GM21619 (cell line): Measurements from ENCODE around the gene SMCO2.

Experiments
- ATAC-seq: cut with Tn5 transposase; IDR thresholded peaks from one replicate; pipeline ENCODE4 v1.9.1; 2021; ENCODE audit not compliant: unreplicated experiment

The SMCO2 gene

DNA sequence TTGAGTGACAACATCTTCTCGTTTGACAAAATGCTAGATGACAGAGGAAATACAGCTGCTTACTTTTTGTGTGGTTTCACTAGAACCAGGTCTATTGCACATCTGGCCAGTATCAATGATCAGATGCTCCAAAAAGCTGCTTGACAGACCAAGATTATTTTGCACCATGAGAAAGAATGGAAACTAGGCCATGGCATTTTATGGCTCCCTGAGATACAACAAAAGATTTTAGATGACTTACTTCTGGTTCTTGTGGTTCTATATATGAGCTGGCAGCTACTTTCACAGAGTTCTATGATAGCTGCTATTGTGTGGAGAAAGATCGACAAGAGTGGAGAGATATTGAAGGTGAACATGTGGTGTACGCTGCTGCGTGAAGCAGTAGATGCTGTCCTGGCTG lies 51.6 kb downstream of the SMCO2 start:
- ATAC-seq = peak; percentile 89

DNA sequence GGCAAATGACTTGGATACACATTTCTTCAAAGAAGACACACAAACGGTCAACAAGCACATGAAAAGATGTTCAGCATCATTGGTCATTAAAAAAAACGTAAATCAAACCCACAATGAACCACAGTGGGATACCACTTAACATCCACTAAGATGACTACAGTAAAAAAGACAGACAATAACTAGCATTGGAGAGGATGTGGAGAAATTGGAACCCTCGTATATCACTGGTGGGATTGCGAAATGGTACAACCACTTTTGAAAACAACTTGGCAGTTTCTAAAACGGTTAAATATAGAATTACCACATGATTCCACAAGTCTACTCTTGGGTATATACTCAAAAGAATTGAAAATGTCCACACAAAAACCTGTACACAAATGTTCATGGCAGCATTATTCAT lies 52.2 kb downstream of the SMCO2 start:
- no peak for ATAC-seq

DNA sequence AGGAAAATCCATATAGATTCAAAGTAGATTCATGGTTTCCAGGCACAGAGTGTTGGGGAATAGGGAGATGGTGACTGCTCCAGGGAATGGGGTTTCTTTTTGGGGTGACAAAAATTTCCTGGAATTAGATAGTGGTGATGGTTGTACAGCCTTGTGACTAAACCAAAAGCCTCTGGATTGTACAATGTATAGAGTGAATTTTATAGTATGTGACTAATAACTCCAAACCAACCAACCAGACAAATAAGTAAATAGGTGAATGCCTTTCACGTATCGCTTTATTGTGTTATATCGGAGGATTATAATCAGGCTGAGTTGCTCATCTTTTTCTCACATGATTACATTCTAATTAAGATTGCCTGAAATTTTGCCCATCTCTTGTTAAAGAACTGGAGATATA lies 52.8 kb downstream of the SMCO2 start:
- ATAC-seq = no peak

DNA sequence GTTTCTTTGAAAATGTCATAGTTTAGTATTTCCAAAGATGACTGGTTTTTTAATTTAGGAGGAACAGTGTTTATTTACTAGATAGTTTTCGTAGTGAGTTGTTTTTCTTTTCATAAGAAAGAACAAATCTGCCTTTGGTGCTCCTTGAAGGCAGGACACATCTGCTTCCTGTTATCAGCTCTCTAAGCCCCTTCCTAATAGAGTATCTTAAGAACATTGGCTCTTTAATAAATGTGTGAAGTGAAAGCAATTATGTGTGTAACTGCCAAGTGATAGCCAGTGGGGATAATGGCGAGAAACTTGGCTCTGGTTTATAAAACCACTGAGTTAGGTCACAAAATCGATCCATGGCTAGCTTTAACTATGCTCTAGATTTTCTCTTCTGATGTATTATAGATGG lies 54.0 kb downstream of the SMCO2 start:
- no peak for ATAC-seq

DNA sequence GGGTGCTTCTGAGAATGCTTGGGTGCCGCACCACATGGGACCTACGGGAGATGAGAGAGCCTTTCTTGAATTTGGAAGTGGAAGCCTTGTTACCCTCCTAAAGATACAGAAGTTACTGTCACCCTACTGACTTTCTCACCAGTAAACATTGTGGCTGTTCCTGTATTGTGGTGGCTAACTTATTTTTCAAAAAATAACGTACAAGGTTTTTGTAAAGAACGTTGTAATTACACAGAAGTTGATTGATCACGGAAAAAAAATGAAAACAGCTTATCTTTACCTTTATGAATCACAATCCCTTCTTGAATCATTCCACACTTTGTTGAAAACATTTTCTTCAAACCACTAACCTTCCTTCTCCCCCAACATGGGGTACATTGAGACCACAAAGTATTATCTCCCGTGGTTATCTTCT lies 55.5 kb downstream of the SMCO2 start:
- ATAC-seq = no peak

DNA sequence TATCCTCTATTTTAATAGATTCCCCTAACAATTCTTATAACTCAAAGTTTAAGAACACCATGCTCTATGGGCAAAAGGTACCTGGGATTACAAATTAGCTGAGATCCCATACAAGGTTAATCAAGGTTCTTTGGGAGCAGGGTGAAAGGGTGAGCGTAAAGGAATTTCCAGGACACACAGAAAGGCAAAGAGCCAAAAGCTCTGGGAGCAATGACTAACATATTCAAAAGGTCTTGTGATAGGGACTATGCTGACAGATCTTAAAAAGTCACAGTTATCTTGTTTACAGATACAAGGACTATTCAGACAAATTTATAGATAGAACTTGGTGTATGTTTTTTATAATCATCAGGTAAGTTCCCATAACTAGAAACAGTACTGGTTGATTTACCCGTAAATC lies 58.0 kb downstream of the SMCO2 start:
- no peak for ATAC-seq

DNA sequence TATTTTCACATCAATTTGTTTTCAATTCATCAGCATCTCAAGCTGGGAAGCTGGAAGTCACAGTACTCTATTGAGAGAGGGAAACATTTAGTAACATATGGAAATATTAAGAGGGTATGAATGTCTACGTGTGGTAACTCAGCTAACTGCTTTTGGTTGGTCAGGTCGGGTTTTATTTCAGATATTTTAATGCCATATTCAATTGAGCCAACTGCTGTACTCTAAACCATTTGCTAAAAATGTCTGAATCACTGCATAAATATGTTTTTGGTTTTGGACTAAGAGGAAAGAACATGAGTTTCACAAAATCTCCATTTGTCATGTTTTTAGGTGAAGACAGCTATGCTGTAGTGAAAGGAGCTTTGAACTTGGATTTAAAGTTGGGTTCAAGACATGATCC lies 58.6 kb downstream of the SMCO2 start:
- no peak for ATAC-seq

DNA sequence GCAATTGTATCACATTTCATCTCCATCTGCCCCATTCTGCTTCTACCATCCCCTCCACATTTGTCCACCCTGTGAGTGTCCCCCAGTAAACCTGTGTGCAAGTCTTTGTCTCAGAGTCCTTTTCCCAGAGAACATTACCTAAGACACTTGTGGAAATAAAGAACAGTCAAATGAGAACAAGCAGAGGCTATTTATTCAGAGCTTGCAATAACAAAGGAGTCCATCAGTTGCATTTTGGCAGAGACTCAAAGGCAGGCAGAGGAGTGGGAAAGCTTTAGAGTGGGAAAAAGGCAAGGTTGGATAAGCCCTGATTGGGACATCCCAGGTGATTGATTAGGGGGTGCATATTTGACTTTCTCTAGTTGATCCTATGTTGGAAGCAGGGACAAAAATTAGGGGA lies 59.2 kb downstream of the SMCO2 start:
- ATAC-seq = no peak

DNA sequence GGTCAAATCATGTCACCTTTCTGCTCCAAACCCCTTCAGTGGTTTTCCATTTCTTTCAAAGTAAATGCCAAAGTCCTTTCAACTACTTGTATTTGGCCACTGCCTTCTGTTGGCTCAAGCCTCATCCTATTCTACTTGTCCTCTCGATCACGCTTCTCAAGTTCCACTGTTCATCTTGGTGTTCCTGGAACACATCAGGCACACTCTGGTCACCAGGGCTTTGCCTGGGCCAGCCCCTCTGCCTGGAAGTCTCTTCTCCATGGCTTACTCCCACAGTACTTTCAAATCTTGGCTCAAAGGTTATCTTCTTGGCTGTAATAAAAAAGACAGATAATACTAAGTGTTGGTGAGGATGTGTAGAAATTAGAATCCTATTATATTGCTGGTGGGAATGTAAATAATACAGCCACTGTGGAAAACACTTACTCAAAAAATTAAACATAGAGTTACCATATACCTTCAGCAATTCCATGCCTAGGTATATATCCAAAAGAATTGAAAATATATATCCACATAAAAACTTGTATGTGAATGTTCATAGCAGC lies 60.2 kb downstream of the SMCO2 start:
- no peak for ATAC-seq

DNA sequence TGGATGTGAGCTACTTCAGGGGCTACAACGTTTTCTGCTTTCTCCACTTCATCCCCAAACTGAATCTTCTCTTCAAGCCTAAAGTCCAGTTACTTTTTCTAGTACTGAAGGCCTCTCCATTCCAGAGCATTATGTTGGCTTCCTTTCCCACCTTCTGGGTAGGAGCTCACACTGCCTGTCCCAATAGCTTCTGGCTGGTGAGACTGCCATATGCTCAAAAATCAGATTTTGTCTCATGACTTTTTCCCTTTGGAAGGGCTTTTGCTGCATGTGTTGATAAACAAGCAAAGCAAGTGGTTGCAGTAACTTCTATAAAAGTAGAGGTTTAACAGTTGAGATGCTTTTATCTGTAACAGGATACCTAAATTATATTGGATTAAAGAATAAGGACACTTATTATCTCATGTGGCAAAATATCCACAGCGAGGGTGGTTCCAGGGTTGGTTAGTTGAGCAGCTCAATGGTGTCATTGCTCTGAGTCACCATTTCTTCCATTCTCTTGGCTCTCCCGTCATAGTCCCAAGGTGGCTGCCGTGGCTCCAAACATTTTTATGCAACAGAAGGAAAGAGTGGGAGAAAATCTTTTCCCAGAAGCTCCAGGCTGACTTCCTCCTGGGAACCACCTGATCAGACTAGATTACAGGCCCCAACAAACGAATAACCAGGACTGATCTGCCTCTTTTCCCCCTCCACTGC lies 62.3 kb downstream of the SMCO2 start:
- ATAC-seq = no peak

DNA sequence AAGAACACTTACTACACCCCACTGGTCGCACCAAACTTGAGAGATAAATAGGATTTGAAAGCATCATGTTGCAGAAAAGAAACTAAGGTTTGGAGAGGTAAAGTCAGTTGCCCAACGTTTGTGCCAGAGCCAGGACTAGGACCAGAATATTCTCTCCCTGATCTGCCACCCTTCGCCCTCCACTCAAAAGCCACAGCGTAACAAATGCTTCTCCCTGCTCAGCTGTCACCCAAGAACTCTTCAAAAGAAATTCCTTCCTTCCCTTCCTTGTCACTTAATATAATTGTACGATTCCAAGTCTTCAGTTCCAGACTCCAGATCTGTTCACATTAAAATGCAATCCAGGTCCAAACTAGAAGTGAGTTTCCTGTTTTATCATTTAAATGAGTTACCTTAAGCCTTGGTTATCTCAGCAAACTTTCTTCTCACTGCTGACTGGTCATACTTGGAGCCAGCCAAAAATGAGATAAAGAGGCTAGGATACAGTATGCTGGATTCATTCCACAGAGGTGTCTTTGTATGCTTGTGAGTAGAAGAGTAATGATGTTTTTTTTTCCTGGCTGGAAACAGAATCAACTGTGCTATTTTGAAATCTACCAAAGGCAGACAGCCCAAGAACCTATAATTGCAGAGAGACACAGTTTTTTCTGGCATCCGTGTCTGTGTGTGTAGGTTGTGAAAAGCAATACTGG lies 64.6 kb downstream of the SMCO2 start:
- no peak for ATAC-seq

DNA sequence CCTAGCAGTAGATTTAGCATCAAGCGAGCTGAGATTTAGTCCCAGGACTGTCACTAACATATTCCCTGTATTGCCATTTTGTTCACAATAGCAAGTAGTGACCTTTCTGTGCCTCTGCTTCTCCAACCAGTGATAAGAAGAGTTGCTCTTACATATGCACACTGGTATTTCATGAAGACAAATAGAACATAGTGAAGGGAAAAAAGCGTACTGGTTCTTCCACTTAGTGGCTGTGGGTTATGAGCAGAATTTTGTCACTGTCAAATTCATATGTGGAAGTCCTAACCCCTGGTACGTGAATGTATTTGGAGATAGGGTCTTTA lies 65.1 kb downstream of the SMCO2 start:
- ATAC-seq = no peak

DNA sequence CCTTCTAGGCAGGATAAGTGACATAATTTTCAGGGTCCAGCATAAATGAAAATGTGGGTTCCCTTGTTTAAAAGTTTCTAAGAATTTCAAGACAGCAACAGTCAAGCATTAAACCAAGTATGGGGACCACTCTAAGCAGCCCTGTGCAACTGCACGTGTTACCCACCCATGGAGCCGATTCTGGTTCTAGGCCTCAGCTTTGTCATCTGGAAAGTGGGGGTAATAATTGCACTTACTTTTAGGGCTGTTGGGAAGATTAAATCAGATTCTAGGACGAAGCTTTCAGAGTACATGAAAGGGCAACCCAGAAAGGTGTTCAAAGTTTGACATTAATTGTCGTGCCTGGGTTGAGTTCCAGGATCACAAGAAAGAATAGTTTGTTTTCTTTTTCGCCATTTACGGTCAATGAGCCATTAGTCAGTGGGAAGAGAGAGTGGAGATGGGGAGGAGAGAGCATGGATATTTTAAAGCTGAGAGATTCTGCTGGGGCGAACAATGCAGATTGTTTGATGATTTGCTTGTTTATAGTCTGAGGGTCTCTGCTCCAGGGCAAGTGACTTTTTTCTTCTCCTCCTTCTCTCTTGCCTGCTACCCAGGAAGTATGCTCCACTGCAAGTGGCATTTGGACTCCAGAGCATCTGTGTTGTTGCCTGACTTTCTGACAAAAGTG lies 66.8 kb downstream of the SMCO2 start:
- ATAC-seq = no peak

DNA sequence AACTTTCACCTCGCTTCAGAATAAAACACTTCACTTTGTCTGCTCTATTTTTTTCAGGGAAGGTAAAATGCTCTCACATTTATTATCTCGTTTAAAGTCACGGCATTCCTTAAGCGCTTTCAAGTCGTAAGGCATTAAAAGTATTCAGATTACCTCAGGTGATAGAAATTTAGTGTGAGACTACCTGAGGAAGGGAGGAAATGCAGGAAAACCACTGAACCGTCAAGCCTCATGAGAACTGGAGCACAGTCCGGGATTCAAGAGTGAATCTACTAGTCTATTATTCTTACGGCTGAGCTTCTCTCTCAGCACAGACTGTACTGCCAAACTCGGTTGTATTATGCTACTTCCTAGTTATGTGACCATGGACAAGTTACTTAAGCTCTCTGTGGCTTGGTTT lies 69.1 kb downstream of the SMCO2 start:
- ATAC-seq = no peak

DNA sequence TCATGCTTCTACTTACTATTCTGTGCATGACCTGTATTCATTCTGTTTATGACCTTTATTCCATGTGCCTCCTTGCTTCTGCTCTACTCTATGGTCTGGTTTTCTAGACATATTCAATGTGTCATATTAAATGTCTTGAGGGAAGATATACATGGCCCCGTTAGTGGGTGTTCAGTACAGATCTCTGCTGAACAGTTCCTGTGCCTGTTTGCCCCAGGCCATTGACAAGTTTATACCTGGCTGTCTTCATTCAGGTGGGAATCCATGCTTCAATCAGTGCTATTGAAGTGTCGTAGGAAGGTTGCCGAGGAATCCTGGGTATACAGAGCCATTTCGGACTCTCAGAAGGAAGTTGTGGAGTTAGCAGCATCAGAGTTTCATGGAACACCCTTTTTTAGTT lies 70.1 kb downstream of the SMCO2 start:
- no peak for ATAC-seq

DNA sequence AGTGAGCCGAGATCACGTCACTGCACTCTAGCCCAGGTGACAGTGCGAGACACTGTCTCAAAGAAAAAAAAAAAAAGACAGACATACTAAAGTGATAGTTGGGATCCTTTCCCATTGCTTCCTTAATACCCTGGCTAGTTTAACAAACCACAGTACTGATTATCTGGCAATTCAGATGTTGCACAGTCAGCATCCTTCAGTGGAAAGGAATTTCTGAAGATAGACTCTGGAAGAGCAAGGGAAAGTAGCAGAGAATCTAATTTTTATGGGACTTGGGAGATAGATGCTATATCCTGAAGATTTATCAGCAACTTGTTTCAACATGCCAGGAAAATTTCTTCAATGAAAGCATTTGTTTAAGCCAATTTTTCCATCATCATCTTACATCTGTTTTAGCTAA lies 71.0 kb downstream of the SMCO2 start:
- ATAC-seq = no peak

DNA sequence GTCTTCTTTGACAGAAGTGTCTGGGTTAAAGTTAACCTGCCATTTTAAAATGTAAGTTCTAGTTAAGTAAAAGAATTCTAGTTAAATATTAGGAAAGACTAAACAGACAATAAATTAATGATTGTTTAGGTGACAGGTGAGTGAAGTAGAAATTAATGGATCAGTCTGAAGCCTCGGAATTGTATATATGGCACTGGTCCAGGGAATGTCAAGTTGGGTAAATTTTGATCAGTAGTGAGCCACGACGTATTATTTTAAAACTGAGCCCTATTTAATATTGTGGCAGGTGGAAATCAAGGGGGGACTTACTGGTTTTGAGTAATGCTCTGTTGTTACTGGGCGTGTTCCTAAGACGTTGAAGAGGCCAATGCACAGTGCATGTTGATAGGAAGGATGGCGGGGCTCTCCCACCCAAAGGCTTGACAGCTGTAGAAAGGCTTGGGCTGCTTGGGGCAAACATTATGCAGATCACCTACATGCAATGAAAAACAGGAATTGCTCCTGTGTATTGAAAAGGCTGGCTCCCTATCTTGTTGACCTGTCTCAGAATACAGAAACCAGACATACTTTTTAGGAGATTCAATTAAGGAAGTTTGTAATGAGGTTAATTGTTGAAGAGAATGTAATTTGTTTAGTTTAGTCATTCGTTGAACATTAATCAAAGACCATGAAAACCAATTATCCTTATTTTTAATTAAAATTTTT lies 71.6 kb downstream of the SMCO2 start:
- no peak for ATAC-seq

DNA sequence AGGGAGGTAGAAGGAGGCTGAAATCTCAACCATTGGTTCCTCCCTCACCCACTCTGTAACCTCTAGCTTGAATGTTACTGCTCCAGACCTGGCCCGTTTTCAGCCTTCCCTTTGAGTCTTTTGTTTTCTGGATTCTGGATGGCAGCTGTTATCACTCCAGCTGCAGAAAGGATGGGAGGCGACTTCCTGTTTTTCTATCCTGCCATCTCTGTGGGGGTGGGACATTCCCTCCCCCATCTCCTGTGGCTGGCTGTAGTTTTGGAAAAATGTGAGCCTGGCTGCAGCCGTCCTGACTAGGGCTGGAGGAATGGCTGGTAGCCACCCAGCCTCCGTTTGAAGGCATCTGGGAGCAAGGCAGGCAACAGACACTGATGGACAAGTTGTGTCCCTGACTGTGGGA lies 74.5 kb downstream of the SMCO2 start:
- no peak for ATAC-seq

DNA sequence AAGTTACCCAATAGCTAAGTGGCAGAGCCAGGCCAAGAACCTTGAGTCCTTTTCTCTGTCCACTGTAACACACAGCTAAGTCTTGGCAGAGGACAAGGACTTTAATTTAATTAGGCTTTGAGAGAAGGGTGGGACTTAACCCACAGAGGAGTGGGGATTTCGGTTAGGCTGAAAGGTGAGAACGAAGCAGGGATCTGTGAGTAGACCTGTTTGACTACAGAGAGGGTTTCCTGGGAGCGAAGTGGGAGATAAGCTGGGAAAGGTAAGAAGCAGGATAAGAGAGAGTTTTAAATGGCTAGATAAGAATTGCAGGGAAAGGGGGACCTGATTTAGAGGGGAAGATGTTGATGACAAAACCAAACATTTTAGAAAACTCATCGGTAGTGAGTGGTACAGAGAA lies 75.4 kb downstream of the SMCO2 start:
- ATAC-seq = no peak

DNA sequence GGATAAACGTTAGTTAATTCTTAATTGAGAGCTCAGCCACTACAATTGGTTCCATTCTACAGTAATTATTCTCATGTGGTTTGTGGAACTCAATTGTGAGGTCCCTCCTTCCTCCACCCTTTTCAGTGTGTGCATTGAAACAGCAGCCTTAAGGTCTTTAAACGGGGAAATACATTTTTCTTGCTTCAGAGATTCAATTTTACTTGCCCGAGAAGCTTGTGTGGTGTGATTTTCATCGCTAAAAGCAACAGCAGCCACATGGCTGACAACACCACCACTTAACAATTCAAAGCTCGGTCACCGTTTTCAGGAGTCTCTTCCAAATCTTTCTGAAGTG lies 76.7 kb downstream of the SMCO2 start:
- ATAC-seq = peak; percentile 7

DNA sequence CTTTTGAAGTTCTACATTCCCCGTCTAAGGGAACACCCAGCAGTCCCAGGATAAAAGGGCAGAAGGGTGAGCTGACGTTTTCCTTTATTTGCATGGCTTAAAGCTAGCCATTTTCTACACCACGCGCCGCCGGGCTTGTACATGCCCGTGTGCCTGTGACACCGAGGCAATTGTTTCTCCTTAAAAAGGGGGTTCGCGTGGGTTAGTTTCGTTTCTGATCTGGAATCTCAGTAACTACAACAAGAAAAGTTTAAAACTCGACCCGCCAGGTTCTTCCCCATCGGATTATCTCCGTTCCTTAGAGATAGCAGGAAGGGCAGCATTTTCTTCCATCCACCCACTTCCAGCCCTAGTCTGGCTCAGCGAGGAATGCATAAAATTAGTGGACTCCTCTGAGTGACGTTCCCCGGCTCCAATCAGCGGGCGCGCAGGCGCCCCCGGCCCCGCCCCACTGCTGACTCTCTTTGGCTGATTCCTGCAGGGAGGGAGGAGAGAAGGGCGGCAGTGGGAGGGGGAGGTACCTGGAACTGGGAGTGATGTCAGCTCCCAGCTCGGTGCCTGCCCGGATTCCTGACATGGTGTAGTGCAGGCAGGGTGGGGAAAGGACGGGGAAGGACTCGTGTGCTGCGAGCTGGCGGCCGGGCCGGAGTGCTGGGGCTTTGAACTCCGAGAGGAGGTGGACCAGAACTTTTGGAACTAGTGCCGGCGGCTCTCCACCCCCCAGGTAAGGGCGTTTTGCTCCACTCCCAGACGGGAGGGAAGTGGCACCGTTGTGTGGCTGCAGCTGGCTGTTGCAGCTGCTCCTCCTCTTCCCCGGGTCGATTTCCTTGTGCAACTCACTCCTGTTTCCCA lies 77.3 kb downstream of the SMCO2 start, which contains the start of gene PPFIBP1:
PPFIBP1 (plus strand) TSS at position 565 of the 852 bp plus-strand sequence. CDS start 109,191 bp downstream, outside the sequence.
- ATAC-seq = peak; percentile 93
